GM13977 (cell line): ENCODE data around the gene CDKN1B.

Source experiments
- DNase-seq: peaks from one replicate; pipeline ENCODE4 v3.0.0; 2012; ENCODE audit warnings: low spot score
- CTCF ChIP-seq: IDR thresholded peaks from 2 replicates; pipeline ENCODE4 v1.5.1; 2012; ENCODE audit warnings: mild to moderate bottlenecking, control low read depth; ENCODE audit not compliant: insufficient read depth; ENCODE audit errors: extremely low read depth, missing control alignments
- in situ Hi-C: fragments of 300-500 bp; cut with MboI; formaldehyde crosslinking; loops from one replicate; pipeline ENCODE4 v1.12.0; 2022; ENCODE audit warnings: low sequenced_read_pairs, low pct_unique_long_range_greater_than_20kb, mixed read lengths, inconsistent platforms; ENCODE audit not compliant: unreplicated experiment

CDKN1B gene

GRCh38 chr12:12745576-12746211 is 28.5 kb downstream of the CDKN1B start:
- no peak for DNase-seq
- TF ChIP-seq CTCF = no peak
- in situ Hi-C loops = no loop called here

DNA sequence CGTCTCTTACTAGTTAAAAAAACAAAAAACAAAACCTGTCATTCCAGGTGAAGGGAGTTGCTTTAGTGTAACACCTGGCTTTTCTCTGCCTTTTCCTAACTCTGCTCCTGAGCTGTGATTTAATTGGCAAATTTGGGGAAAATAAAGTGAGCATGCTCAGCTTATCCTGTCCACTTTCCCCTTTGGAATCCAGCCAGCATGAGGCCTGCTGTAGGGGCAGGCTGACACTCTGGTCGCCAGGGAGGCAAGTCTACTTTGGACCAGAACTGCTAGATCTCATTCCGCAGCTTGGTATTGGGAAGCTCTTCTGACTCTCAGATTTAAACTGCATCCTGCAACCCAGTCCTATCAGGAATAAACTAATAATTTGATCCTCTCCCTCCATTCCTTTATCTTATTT is 30.1 kb downstream of the CDKN1B start:
- DNase-seq = no peak
- in situ Hi-C loops = no loop called here
- no peak for TF ChIP-seq CTCF

- in situ Hi-C loops = no loop called here
Measured at GRCh38 chr12:12748044-12748443, 30.9 kb downstream of the CDKN1B start.

GRCh38 chr12:12749433-12749832 is 32.3 kb downstream of the CDKN1B start:
- in situ Hi-C loops = no loop called here
- DNase-seq = no peak
- no peak for TF ChIP-seq CTCF

More at GRCh38 chr12:12748044-12748443, 30.9 kb downstream of the CDKN1B start:
- no peak for TF ChIP-seq CTCF
- no peak for DNase-seq

DNA sequence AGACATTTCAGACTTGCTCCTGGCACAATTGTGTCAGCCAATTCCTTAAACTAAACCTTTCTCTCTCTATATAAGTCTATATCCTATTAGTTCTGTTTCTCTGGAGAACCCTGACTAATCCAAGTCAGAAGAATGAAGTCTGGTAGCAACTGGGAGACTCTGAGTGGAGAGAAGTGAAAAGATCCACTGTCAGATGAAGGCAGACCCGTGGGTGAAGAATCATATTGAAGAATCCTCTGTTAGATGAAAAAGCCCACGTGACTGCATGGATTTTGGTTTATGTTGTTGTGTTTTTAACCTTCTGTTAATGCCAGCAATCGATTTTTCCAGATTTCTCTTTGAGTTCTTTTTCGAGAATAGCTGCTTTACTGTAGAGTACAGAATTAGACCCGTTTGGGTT is 38.8 kb downstream of the CDKN1B start:
- in situ Hi-C loops = no loop called here
- TF ChIP-seq CTCF = no peak
- no peak for DNase-seq

GRCh38 chr12:12757121-12757520 is 40.0 kb downstream of the CDKN1B start:
- DNase-seq = no peak
- in situ Hi-C loops = no loop called here
- TF ChIP-seq CTCF = no peak
